H1 (cell line): ENCODE data around the gene DDOST. TPM values are rescaled to one million over a fixed set of nuclear protein-coding genes. Genes with fewer than 3 reads are reported as not detected.

Experiments used
- BCL11A ChIP-seq, 2 experiments: IDR thresholded peaks; one replicate each; pipeline ENCODE4 v1.6.1; 2011; ENCODE audit warnings: low read depth in 2 of 2, low read length in 2 of 2, mild to moderate bottlenecking in 2 of 2
- CHD7 ChIP-seq: fragments of 300-600 bp; sonication (generic); IDR thresholded peaks from 2 replicates; pipeline ENCODE4 v1.7.1; 2012; ENCODE audit warnings: low read length, moderate library complexity, mild to moderate bottlenecking, inconsistent platforms; ENCODE audit not compliant: insufficient replicate concordance
- NRF1 ChIP-seq: IDR thresholded peaks from 2 replicates; pipeline ENCODE4 v1.6.1; 2011; ENCODE audit warnings: mild to moderate bottlenecking, low read depth, low read length, improper control_type of control experiment
- RFX5 ChIP-seq: IDR thresholded peaks from 2 replicates; pipeline ENCODE4 v1.6.1; 2011; ENCODE audit warnings: low read depth, low read length, improper control_type of control experiment, borderline replicate concordance
- TAF7 ChIP-seq: optimal IDR thresholded peaks from 2 replicates; pipeline ENCODE3; 2011; ENCODE audit warnings: low read depth, mild to moderate bottlenecking, inconsistent platforms, low read length, moderate library complexity, borderline replicate concordance
- polyA plus RNA-seq, 7 experiments: library from polyadenylated mRNA; depleted of rRNA in 3 of 7; stranded (reverse) in 5 of 7; unstranded in 2 of 7; fragments of >200 nt in 5 of 7; fragments of 200-250 nt in 2 of 7; gene quantifications; 1 replicate in 5 of 7; 2 replicates in 1 of 7; 4 replicates in 1 of 7; pipeline versions ENCODE4 v1.2.1 to v1.2.3, GENCODE V29; 2011 to 2013; ENCODE audit warnings: missing spikeins in 2 of 7, mixed read lengths in 2 of 7
- total RNA-seq: library from RNA; stranded (reverse); fragmentation: NEBNext Ultra II Directional; extraction: Animal tissue kit (Norgen Biotek cat#: 25700); gene quantifications from 2 replicates; pipeline ENCODE4 v1.2.1, GENCODE V29; 2021

Gene DDOST
- total and polyA plus RNA-seq, 2 of the 8 experiments (the other 6 are each of a cell fraction or from before 2014, with no cell fraction given), result 253 to 336 TPM

GRCh38 chr1:20680269-20680668 is 19.1 kb upstream of the DDOST start (continued):
- TF ChIP-seq BCL11A (IDR thresholded peaks at IDR 0.05; ENCODE audit: low read depth in 2 of 2, low read length in 2 of 2) (no peak), NRF1 (no peak), RFX5 (no peak), TAF7 (no peak), CHD7 (no peak)
